NCI-H128 (cell line): Measurements from ENCODE around the gene CISD3.

Experiments
- DNase-seq: peaks from one replicate; lab custom pipeline; 2025; ENCODE audit not compliant: unreplicated experiment; lab: John Stamatoyannopoulos, UW

CISD3 gene

GRCh38 chr17:38727736-38728135 is 2.4 kb upstream of the CISD3 start:
- no peak for DNase-seq

DNA sequence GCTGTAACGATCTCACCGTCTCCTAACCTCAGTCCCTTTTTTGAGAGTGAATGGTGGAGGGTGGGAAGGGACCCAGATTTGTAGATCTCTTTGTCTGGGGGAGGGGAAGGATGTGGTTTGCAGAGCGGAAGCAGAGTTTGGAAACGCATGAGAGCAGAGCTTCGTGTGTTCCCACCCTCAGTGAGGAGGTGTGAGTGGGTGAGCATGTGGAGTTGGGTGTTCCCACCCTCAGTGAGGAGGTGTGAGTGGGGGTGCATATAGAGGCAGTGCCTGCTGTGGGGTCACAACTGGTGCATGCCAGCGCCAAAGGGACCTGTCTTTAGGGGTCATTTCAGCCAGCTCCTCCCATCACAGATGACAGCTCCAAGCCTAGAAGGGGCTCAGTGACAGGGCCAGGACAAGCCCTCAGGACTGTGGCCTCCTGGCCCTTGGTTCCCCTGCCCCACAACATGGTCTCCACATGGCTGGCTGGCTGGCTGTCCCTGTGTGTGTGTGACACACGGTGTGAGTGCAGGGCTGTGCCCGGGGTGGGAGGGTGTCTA is 1.8 kb upstream of the CISD3 start:
- no peak for DNase-seq

GRCh38 chr17:38729368-38729885 is 714 bp upstream of the CISD3 start:
- no peak for DNase-seq

GRCh38 chr17:38730526-38731379 is 612 bp downstream of the CISD3 start:
- DNase-seq = no peak

DNA sequence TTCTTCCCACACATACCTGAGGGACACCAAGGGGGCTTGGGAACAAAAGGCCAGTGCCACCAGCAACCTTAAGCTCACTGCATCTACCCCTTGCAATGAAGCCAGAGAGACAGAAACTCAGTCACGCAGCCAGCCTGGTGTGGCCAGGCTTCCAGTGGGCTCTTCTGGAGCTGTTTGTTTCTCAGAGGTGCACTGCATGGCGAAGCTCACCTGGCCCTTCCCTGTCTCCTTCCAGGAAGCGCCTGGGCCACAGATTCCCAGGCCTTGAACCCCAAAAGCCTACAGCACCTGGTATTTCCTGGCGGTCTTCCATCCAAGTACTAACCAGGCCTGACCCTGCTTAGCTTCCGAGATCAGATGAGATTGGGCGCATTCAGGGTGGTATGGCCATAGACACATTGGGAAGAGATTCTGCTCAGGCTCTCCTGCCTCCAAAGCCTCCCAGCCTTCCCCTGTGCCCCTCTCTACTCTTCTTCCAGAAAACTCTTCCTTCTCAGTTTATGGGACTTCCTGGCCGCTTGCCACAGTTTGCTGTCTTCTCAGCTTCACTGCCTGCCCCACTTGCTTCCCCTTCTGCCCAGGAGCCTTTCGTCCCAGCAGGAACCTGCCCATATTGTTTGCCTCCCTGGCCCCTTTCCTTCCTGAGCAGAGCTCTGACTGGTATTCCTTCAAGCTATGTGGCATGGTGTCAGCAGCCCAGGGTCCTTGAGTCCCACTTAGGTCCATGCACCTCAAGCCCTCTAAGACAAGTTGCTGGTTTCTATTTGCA is 1.6 kb downstream of the CISD3 start:
- no peak for DNase-seq

DNA sequence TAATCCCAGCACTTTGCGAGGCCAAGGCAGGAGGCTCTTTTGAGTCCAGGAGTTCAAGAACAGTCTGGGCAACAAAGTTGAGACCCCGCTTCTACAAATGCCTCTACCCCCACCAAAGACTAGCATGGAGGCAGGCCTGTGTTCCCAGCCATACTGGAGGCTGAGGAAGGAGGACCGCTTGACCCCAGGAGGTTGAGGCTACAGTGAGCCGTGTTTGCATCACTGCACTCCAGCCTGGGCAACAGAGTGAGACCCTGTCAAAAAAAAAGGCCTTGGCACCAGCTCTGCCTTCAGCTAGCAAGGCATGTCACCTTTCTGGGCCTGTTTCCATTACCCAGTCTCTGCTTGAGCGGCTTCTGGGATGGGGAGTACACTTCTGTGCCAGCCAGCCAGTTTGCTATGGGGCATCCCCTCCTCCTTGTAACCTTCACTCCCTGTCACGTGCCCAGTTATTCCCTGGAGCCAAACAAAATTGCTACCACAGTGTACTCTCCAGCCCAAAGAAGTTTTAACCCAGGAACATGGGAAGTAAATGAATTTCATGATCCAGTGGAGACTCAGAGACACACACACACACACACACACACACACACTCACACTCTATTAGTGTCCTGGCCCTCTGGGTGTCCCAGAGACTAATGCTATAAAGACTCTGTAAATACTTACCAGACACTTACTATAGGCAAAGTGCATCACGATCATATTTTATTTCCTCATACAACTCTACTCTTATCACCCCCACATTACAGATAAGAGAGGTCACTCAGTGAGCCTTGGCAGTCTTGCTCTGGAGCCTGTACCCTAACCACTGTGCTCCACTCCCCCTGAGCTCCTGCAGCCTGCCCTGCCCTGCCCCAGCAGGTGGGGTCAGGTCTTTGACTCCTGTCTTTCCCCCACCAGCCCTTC is 2.5 kb downstream of the CISD3 start:
- DNase-seq = no peak

GRCh38 chr17:38733282-38733981 is 3.3 kb downstream of the CISD3 start:
- no peak for DNase-seq

GRCh38 chr17:38733982-38734973 is 4.1 kb downstream of the CISD3 start:
- DNase-seq = no peak

DNA sequence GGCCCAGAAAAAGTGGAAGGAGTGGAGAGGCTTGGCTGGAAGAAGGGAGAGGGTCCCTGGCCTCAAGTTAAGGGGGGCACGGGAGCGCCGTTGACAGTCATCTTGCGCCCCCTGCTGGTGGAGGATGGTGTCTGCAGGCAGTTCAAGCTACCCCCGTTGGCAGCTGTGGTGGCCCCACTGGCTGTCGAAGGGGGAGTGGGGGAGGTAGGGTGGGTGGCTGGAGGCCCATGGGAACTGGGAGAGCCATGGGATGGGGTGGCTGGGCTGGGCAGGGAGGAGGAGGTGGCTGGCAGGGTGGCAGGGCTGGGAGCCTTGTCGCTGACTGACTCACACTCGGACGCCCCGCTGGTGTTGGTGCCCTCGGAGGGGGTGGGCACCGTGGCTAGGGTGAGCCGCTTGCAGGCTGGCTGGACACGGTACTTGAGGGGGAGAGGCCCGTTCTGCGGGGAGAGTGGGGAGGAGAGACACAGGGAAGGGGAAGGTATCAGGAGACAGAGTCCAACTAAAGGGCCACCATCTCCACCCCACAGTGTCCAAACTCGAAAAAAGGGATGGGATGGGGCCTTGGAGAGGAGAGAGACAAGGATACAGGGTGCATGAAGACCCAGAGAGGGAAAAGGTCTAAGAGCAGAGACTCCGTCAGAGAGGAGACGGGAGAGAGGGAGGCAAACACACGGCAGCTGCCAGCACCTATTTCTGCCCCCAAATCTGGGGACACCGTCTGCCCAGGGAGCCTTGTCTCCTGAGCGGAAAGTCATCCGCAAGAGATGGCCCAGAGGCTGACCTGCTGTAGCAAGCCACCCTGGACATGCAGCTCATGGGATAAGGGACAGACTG is 5.2 kb downstream of the CISD3 start:
- no peak for DNase-seq

DNA sequence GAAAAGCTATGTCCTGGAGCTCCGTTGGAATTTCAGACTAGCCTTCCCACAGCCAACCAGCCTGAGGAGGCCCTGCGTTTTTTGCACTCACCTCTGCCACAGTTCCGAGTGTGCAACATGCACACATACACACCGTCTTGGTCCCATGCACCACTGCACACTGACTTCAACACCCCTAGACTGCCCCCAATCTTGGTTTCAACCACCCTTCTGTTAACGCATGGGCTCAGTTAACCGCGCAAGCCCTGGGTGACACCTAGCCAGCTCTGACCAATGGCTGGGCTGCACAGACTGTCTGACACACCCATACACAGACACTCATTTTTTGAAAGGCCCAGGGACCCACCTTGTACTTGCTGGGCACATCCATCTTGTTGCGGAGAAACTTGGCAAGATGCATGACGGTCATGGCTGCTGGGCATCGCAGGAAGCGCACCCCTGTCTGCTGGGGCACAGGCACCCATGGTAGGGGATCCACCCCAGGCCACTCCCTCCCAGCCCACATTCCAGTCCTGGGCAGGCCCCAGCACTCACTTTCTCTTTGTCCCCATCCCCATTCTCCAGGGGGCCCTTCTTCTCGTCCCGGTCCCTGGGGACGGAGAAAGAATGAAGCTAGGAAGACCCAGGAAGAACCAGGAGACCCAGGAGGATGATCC is 8.0 kb downstream of the CISD3 start:
- no peak for DNase-seq

DNA sequence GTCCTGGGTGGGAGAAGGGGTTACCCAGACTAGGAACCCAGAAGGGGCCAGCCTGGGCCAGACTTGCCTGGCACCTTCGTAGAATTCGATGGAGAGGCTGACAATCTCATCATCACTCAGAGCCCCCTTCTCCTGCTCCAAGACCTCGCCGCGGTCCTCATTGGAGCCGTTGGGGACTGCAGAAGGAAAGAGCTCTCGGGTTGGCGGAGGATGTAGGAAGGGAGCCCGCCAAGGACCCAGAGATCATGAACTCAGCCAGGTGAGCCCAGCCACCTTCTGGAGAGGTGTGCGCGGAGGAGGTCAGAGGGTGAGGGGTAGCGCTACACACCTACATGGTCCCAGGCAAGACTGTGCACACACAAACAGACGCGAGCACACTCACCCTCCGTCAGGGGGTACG is 8.5 kb downstream of the CISD3 start:
- DNase-seq = no peak

- no peak for DNase-seq
Measured at GRCh38 chr17:38739305-38739704, 9.2 kb downstream of the CISD3 start.

GRCh38 chr17:38740044-38740443 is 9.9 kb downstream of the CISD3 start:
- no peak for DNase-seq

- no peak for DNase-seq
Measured at GRCh38 chr17:38740806-38741205, 10.7 kb downstream of the CISD3 start.

DNA sequence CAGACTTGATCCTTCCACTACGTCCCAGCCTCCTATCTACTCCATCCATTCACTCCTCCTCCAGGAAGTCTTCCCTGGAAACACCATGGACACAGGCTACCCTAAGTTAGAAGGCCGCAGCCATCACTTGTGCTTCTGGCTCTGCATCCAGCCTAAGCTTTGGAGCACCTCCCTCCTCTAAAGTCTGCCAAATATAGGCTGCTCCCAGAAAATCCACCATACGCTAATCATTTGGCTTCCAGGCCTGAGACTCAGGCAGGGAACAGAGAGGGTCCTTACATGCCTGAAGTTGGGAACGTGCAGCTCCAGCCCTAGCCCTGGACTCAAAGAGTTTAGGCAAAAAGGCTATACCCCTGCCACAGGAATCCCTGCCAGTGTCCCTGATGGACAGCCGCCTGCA is 11.3 kb downstream of the CISD3 start:
- DNase-seq = no peak

- DNase-seq = no peak
Measured at GRCh38 chr17:38741921-38742410, 11.8 kb downstream of the CISD3 start.
